Peyer's patch (tissue), 4 donors: ENCODE results near the gene MRI1.

Experiments
- CTCF ChIP-seq, 6 experiments: fragments of 450-650 bp in 4 of 6; fragments of 200-600 bp in 2 of 6; sonication (generic) in 1 of 6; IDR thresholded peaks; one replicate each; pipeline ENCODE4 v1.5.1; 2017 to 2019; ENCODE audit warnings: antibody characterized with exemption in 6 of 6, mild to moderate bottlenecking in 3 of 6, moderate library complexity in 1 of 6
- POLR2A ChIP-seq, 2 donors: fragments of 450-650 bp; IDR thresholded peaks; one replicate each; pipeline ENCODE4 v1.5.1; 2017; ENCODE audit warnings: antibody characterized with exemption in 2 of 2, mild to moderate bottlenecking in 2 of 2, moderate library complexity in 2 of 2

- TF ChIP-seq CTCF (IDR thresholded peaks at IDR 0.05): no peak
- TF ChIP-seq POLR2A (IDR thresholded peaks at IDR 0.05): no peak
Measured at GRCh38 chr19:13763265-13763664, 1.1 kb upstream of the MRI1 start.
